GM19099 (cell line): ENCODE measurements around the gene DNAH7.

ENCODE experiments used
- POLR2A ChIP-seq: IDR thresholded peaks from 3 replicates; pipeline ENCODE4 v1.6.1; 2011; ENCODE audit warnings: low read depth; ENCODE audit not compliant: insufficient read length; ENCODE audit errors: extremely low read depth

DNAH7 gene

GRCh38 chr2:195820373-195820772 lies 248.3 kb downstream of the DNAH7 start:
- TF ChIP-seq POLR2A = no peak

- no peak for TF ChIP-seq POLR2A
These were observed 249.4 kb downstream of the DNAH7 start for GRCh38 chr2:195819276-195819675.

GRCh38 chr2:195818526-195818925 lies 250.1 kb downstream of the DNAH7 start:
- TF ChIP-seq POLR2A = no peak

GRCh38 chr2:195818106-195818505 lies 250.5 kb downstream of the DNAH7 start:
- TF ChIP-seq POLR2A = no peak

GRCh38 chr2:195815083-195815482 lies 253.6 kb downstream of the DNAH7 start:
- TF ChIP-seq POLR2A = no peak

- no peak for TF ChIP-seq POLR2A
These were observed 255.2 kb downstream of the DNAH7 start for GRCh38 chr2:195813421-195813820.

GRCh38 chr2:195810340-195811098 lies 258.1 kb downstream of the DNAH7 start:
- TF ChIP-seq POLR2A = no peak

- TF ChIP-seq POLR2A = no peak
These were observed 260.4 kb downstream of the DNAH7 start for GRCh38 chr2:195808189-195808588.

- no peak for TF ChIP-seq POLR2A
These were observed 263.2 kb downstream of the DNAH7 start for GRCh38 chr2:195805283-195805976.

- no peak for TF ChIP-seq POLR2A
These were observed 272.8 kb downstream of the DNAH7 start for GRCh38 chr2:195795879-195796278.

GRCh38 chr2:195793881-195794280 lies 274.8 kb downstream of the DNAH7 start:
- TF ChIP-seq POLR2A = no peak

- no peak for TF ChIP-seq POLR2A
These were observed 286.5 kb downstream of the DNAH7 start for GRCh38 chr2:195782156-195782555.

- no peak for TF ChIP-seq POLR2A
These were observed 289.1 kb downstream of the DNAH7 start for GRCh38 chr2:195779491-195779890.

- TF ChIP-seq POLR2A = no peak
These were observed 298.7 kb downstream of the DNAH7 start for GRCh38 chr2:195769975-195770374.

- no peak for TF ChIP-seq POLR2A
These were observed 300.2 kb downstream of the DNAH7 start for GRCh38 chr2:195768431-195768830.

- TF ChIP-seq POLR2A = no peak
These were observed 301.9 kb downstream of the DNAH7 start for GRCh38 chr2:195766691-195767090.
